Naive thymus-derived CD4-positive, alpha-beta T cell (primary cell): ENCODE measurements around the gene CLSTN2. TPM values are rescaled to one million over a fixed set of nuclear protein-coding genes. Genes with fewer than 3 reads are reported as not detected.

Source experiments
- ATAC-seq: fragments of 150-1000 bp; cut with Tn5 transposase; 2 replicates; pipeline ENCODE4 v1.10.0; 2021; ENCODE audit warnings: mild to moderate bottlenecking, moderate library complexity
- CTCF ChIA-PET: fragments of 350-600 bp; sonication (Branson Sonifier 250); formaldehyde crosslinking; loops from one replicate; lab custom pipeline; 2021; ENCODE audit warnings: antibody characterized with exemption; lab: Charles Lee
- POLR2A ChIA-PET: fragments of 350-600 bp; sonication (Branson Sonifier 250); formaldehyde crosslinking; loops from one replicate; lab custom pipeline; 2021; ENCODE audit warnings: antibody characterized with exemption, inconsistent platforms; lab: Charles Lee
- DNase-seq, 9 donors: peaks; one replicate each; pipeline versions ENCODE4 v3.0.0 to v3.0.0-alpha.2; 2020 to 2022; ENCODE audit warnings: mixed read lengths in 1 of 9
- H3K27ac ChIP-seq: one replicate; pipeline ENCODE4 v1.7.0; 2013; ENCODE audit warnings: mild to moderate bottlenecking, low read depth, low read length, moderate library complexity
- H3K27me3 ChIP-seq, 2 donors: one replicate each; pipeline ENCODE4 v1.7.0; 2013; ENCODE audit warnings: low read length in 2 of 2, mild to moderate bottlenecking in 2 of 2, moderate library complexity in 2 of 2; ENCODE audit not compliant: control insufficient read depth in 2 of 2, insufficient read depth in 2 of 2
- H3K36me3 ChIP-seq, 3 experiments: 1 replicate in 2 of 3; 2 replicates in 1 of 3; pipeline ENCODE4 v1.7.0; 2013; ENCODE audit warnings: low read length in 3 of 3, mild to moderate bottlenecking in 3 of 3, moderate library complexity in 1 of 3; ENCODE audit not compliant: insufficient read depth in 3 of 3, control insufficient read depth in 2 of 3
- H3K4me1 ChIP-seq, 2 donors: one replicate each; pipeline ENCODE4 v1.7.0; 2013; ENCODE audit warnings: low read length in 2 of 2, mild to moderate bottlenecking in 2 of 2, moderate library complexity in 1 of 2; ENCODE audit not compliant: control insufficient read depth in 2 of 2, insufficient read depth in 2 of 2
- H3K4me3 ChIP-seq: 2 replicates; pipeline ENCODE4 v1.7.0; 2013; ENCODE audit warnings: mild to moderate bottlenecking, low read length
- H3K9me3 ChIP-seq, 3 experiments: 1 replicate in 2 of 3; 2 replicates in 1 of 3; pipeline ENCODE4 v1.7.0; 2013; ENCODE audit warnings: low read length in 3 of 3; ENCODE audit not compliant: control insufficient read depth in 2 of 3
- H3K27ac Mint-ChIP-seq, 9 donors: one replicate each; pipeline ENCODE4 v1.8.0; 2020 to 2022; ENCODE audit warnings: mixed read lengths in 9 of 9, mild to moderate bottlenecking in 8 of 9, moderate library complexity in 5 of 9, inconsistent platforms in 2 of 9
- H3K27me3 Mint-ChIP-seq, 5 donors: one replicate each; pipeline ENCODE4 v1.8.0; 2021 to 2022; ENCODE audit warnings: mixed read lengths in 5 of 5, mild to moderate bottlenecking in 1 of 5
- H3K36me3 Mint-ChIP-seq, 5 donors: one replicate each; pipeline ENCODE4 v1.8.0; 2020 to 2022; ENCODE audit warnings: mixed read lengths in 5 of 5, mild to moderate bottlenecking in 3 of 5, inconsistent platforms in 1 of 5
- H3K4me1 Mint-ChIP-seq, 7 donors: one replicate each; pipeline ENCODE4 v1.8.0; 2020 to 2022; ENCODE audit warnings: mixed read lengths in 7 of 7, mild to moderate bottlenecking in 3 of 7, inconsistent platforms in 1 of 7
- H3K4me3 Mint-ChIP-seq, 10 donors: one replicate each; pipeline ENCODE4 v1.8.0; 2020 to 2022; ENCODE audit warnings: mild to moderate bottlenecking in 10 of 10, mixed read lengths in 10 of 10, moderate library complexity in 6 of 10, inconsistent platforms in 2 of 10
- H3K9me3 Mint-ChIP-seq, 11 donors: one replicate each; pipeline ENCODE4 v1.8.0; 2020 to 2022; ENCODE audit warnings: mixed read lengths in 11 of 11, mild to moderate bottlenecking in 4 of 11, inconsistent platforms in 1 of 11, moderate library complexity in 1 of 11
- intact Hi-C, 2 donors: fragments of 100-400 bp; cut with micrococcal nuclease; formaldehyde crosslinking; loops; one replicate each; pipeline ENCODE4 v1.15.1; 2023
- polyA plus RNA-seq, 2 donors: library from polyadenylated mRNA; unstranded; fragments of 300-500 nt; fragmentation: Illumina TruSeq; gene quantifications; one replicate each; pipeline ENCODE4 v1.2.3, GENCODE V29; 2021
- total RNA-seq, 6 experiments: library from RNA in 5 of 6; stranded (reverse) in 5 of 6; gene quantifications; 1 replicate in 5 of 6; 2 replicates in 1 of 6; pipeline ENCODE4 v1.2.3 and lab custom pipeline; 2021 to 2026

The CLSTN2 gene
- total and polyA plus RNA-seq, 7 experiments from 2014 or later: 0.02 TPM; not detected in 6

GRCh38 chr3:140061211-140061610 lies 126.2 kb downstream of the CLSTN2 start:
- no peak overlapping the region for H3K27ac Mint-ChIP-seq
- no peaks in the 10 kb centered on the region for H3K4me1 ChIP-seq
- H3K9me3 ChIP-seq: no peaks in the 10 kb centered on the region
- no peaks in the 10 kb centered on the region for H3K4me1 Mint-ChIP-seq
- CTCF ChIA-PET: no interaction called here
- H3K27ac ChIP-seq: no peak overlapping the region
- H3K36me3 ChIP-seq: no peaks in the 10 kb centered on the region
- DNase-seq (no peak), ATAC-seq (no peak)
- no peak overlapping the region for H3K4me3 ChIP-seq
- H3K9me3 Mint-ChIP-seq: peaks cover 0 to 3% (median 0%) of the 10 kb centered on the region in 11 donors
- no peaks in the 10 kb centered on the region for H3K27me3 ChIP-seq
- H3K27me3 Mint-ChIP-seq: peaks cover 0 to 13% (median 6%) of the 10 kb centered on the region in 5 donors
- intact Hi-C loops: no loop called here
- POLR2A ChIA-PET: no interaction called here
- H3K36me3 Mint-ChIP-seq: no peaks in the 10 kb centered on the region
- H3K4me3 Mint-ChIP-seq: no peak overlapping the region

- peaks cover 0 to 3% (median 0%) of the 10 kb centered on the region in 11 donors for H3K9me3 Mint-ChIP-seq
- intact Hi-C loops: no loop called here
- Histone ChIP-seq H3K27ac (no peak overlapping the region), H3K36me3 (no peaks in the 10 kb centered on the region), H3K27me3 (no peaks in the 10 kb centered on the region), H3K4me1 (no peaks in the 10 kb centered on the region), H3K4me3 (no peak overlapping the region), H3K9me3 (no peaks in the 10 kb centered on the region)
- DNase-seq (no peak), ATAC-seq (no peak)
- no peaks in the 10 kb centered on the region for H3K36me3 Mint-ChIP-seq
- ChIA-PET POLR2A (no interaction called here), CTCF (no interaction called here)
- H3K27ac Mint-ChIP-seq: no peak overlapping the region
- peaks cover 0 to 13% (median 6%) of the 10 kb centered on the region in 5 donors for H3K27me3 Mint-ChIP-seq
- H3K4me1 Mint-ChIP-seq: no peaks in the 10 kb centered on the region
- no peak overlapping the region for H3K4me3 Mint-ChIP-seq
Observed at GRCh38 chr3:140062461-140062860, 127.5 kb downstream of the CLSTN2 start.

GRCh38 chr3:140067487-140067886 lies 132.5 kb downstream of the CLSTN2 start:
- H3K27me3 ChIP-seq: no peaks in the 10 kb centered on the region
- Mint-ChIP-seq H3K4me1 (no peaks in the 10 kb centered on the region), H3K36me3 (no peaks in the 10 kb centered on the region), H3K27me3 (peaks cover 0 to 11% (median 0%) of the 10 kb centered on the region in 5 donors), H3K9me3 (peaks cover 0 to 4% (median 0%) of the 10 kb centered on the region in 11 donors), H3K27ac (no peak overlapping the region), H3K4me3 (no peak overlapping the region)
- no peak overlapping the region for H3K27ac ChIP-seq
- H3K9me3 ChIP-seq: no peaks in the 10 kb centered on the region
- no peaks in the 10 kb centered on the region for H3K36me3 ChIP-seq
- ChIA-PET CTCF (no interaction called here), POLR2A (no interaction called here)
- DNase-seq (no peak), ATAC-seq (no peak)
- no peaks in the 10 kb centered on the region for H3K4me1 ChIP-seq
- no peak overlapping the region for H3K4me3 ChIP-seq
- intact Hi-C loops: no loop called here

- no peaks in the 10 kb centered on the region for H3K9me3 ChIP-seq
- no peak overlapping the region for H3K4me3 ChIP-seq
- ATAC-seq: no peak
- Mint-ChIP-seq H3K36me3 (no peaks in the 10 kb centered on the region), H3K27me3 (peaks cover 0 to 11% (median 0%) of the 10 kb centered on the region in 5 donors), H3K9me3 (peaks cover 0 to 4% (median 0%) of the 10 kb centered on the region in 11 donors), H3K27ac (no peak overlapping the region), H3K4me3 (no peak overlapping the region), H3K4me1 (no peaks in the 10 kb centered on the region)
- no peaks in the 10 kb centered on the region for H3K27me3 ChIP-seq
- no peaks in the 10 kb centered on the region for H3K4me1 ChIP-seq
- CTCF ChIA-PET: no interaction called here
- H3K27ac ChIP-seq: no peak overlapping the region
- no peak for DNase-seq
- no peaks in the 10 kb centered on the region for H3K36me3 ChIP-seq
- POLR2A ChIA-PET: no interaction called here
- intact Hi-C loops: no loop called here
Observed at GRCh38 chr3:140068494-140069017, 133.6 kb downstream of the CLSTN2 start.

- peaks cover 0 to 22% (median 4%) of the 10 kb centered on the region in 5 donors for H3K27me3 Mint-ChIP-seq
- no peak for DNase-seq
- H3K36me3 Mint-ChIP-seq: no peaks in the 10 kb centered on the region
- Histone ChIP-seq H3K4me3 (no peak overlapping the region), H3K36me3 (no peaks in the 10 kb centered on the region), H3K27ac (no peak overlapping the region), H3K4me1 (no peaks in the 10 kb centered on the region), H3K9me3 (no peaks in the 10 kb centered on the region), H3K27me3 (no peaks in the 10 kb centered on the region)
- no peak overlapping the region for H3K27ac Mint-ChIP-seq
- intact Hi-C loops: no loop called here
- H3K9me3 Mint-ChIP-seq: peaks cover 0 to 4% (median 0%) of the 10 kb centered on the region in 11 donors
- H3K4me3 Mint-ChIP-seq: no peak overlapping the region
- ChIA-PET POLR2A (no interaction called here), CTCF (no interaction called here)
- H3K4me1 Mint-ChIP-seq: no peaks in the 10 kb centered on the region
- no peak for ATAC-seq
Observed at GRCh38 chr3:140073278-140074045, 138.5 kb downstream of the CLSTN2 start.

- POLR2A ChIA-PET: no interaction called here
Observed at GRCh38 chr3:140076552-140076951, 141.6 kb downstream of the CLSTN2 start.

GRCh38 chr3:140077406-140077805 lies 142.4 kb downstream of the CLSTN2 start:
- no peaks in the 10 kb centered on the region for H3K36me3 Mint-ChIP-seq
- ATAC-seq (no peak), DNase-seq (no peak)
- Histone ChIP-seq H3K4me1 (no peaks in the 10 kb centered on the region), H3K27me3 (no peaks in the 10 kb centered on the region), H3K36me3 (no peaks in the 10 kb centered on the region), H3K27ac (no peak overlapping the region), H3K9me3 (no peaks in the 10 kb centered on the region), H3K4me3 (no peak overlapping the region)
- CTCF ChIA-PET: no interaction called here
- H3K4me3 Mint-ChIP-seq: no peak overlapping the region
- H3K4me1 Mint-ChIP-seq: no peaks in the 10 kb centered on the region
- intact Hi-C loops: no loop called here
- H3K9me3 Mint-ChIP-seq: peaks cover 0 to 4% (median 0%) of the 10 kb centered on the region in 11 donors
- POLR2A ChIA-PET: no interaction called here
- peaks cover 0 to 22% (median 5%) of the 10 kb centered on the region in 5 donors for H3K27me3 Mint-ChIP-seq
- no peak overlapping the region for H3K27ac Mint-ChIP-seq

More at GRCh38 chr3:140076552-140076951, 141.6 kb downstream of the CLSTN2 start:
- no peak overlapping the region for H3K4me3 Mint-ChIP-seq
- no peaks in the 10 kb centered on the region for H3K4me1 ChIP-seq
- no peaks in the 10 kb centered on the region for H3K4me1 Mint-ChIP-seq
- no peaks in the 10 kb centered on the region for H3K9me3 ChIP-seq
- H3K36me3 Mint-ChIP-seq: no peaks in the 10 kb centered on the region
- CTCF ChIA-PET: no interaction called here
- H3K27me3 Mint-ChIP-seq: peaks cover 0 to 22% (median 5%) of the 10 kb centered on the region in 5 donors
- no peak for ATAC-seq
- no peak overlapping the region for H3K27ac Mint-ChIP-seq
- no peak overlapping the region for H3K27ac ChIP-seq
- H3K36me3 ChIP-seq: no peaks in the 10 kb centered on the region
- no peak overlapping the region for H3K4me3 ChIP-seq
- DNase-seq: no peak
- intact Hi-C loops: no loop called here
- H3K27me3 ChIP-seq: no peaks in the 10 kb centered on the region
- no peaks in the 10 kb centered on the region for H3K9me3 Mint-ChIP-seq
